Activated CD4-positive, alpha-beta memory T cell treated with anti-CD3 and anti-CD28 coated beads, Interleukin-2, amount 10 ng/mL, durations not matched to agents 7 days and 5 days (primary cell): ENCODE results near the gene LHX5. TPM values are rescaled to one million over a fixed set of nuclear protein-coding genes. Genes with fewer than 3 reads are reported as not detected.
"Not testable (repeated sequence)": the region's sequence is repeated elsewhere in the genome, so short reads cannot be mapped to it uniquely, and the experiment has no call there.

Source experiments
- CTCF ChIA-PET: fragments of 350-600 bp; sonication (Branson Sonifier 250); formaldehyde crosslinking; loops from one replicate; lab custom pipeline; 2021; ENCODE audit warnings: antibody characterized with exemption, inconsistent platforms; lab: Charles Lee
- POLR2A ChIA-PET: fragments of 350-600 bp; sonication (Branson Sonifier 250); formaldehyde crosslinking; loops from one replicate; lab custom pipeline; 2021; ENCODE audit warnings: antibody characterized with exemption; lab: Charles Lee
- DNase-seq: peaks from one replicate; pipeline ENCODE4 v3.0.0-alpha.2; 2020
- H3K27ac Mint-ChIP-seq: one replicate; pipeline ENCODE4 v1.8.0; 2021; ENCODE audit warnings: mild to moderate bottlenecking, mixed read lengths
- H3K27me3 Mint-ChIP-seq: one replicate; pipeline ENCODE4 v1.8.0; 2021; ENCODE audit warnings: mixed read lengths
- H3K36me3 Mint-ChIP-seq: one replicate; pipeline ENCODE4 v1.8.0; 2021; ENCODE audit warnings: low read depth, mixed read lengths
- H3K4me1 Mint-ChIP-seq: one replicate; pipeline ENCODE4 v1.8.0; 2021; ENCODE audit warnings: mixed read lengths
- H3K4me3 Mint-ChIP-seq: one replicate; pipeline ENCODE4 v1.8.0; 2021; ENCODE audit warnings: mild to moderate bottlenecking, mixed read lengths
- H3K9me3 Mint-ChIP-seq: one replicate; pipeline ENCODE4 v1.8.0; 2021; ENCODE audit warnings: mixed read lengths
- total RNA-seq, 2 experiments: library from RNA; stranded (reverse); gene quantifications; one replicate each; pipeline ENCODE4 v1.2.3, GENCODE V29; 2021

Gene LHX5
- total RNA-seq = not detected

DNA sequence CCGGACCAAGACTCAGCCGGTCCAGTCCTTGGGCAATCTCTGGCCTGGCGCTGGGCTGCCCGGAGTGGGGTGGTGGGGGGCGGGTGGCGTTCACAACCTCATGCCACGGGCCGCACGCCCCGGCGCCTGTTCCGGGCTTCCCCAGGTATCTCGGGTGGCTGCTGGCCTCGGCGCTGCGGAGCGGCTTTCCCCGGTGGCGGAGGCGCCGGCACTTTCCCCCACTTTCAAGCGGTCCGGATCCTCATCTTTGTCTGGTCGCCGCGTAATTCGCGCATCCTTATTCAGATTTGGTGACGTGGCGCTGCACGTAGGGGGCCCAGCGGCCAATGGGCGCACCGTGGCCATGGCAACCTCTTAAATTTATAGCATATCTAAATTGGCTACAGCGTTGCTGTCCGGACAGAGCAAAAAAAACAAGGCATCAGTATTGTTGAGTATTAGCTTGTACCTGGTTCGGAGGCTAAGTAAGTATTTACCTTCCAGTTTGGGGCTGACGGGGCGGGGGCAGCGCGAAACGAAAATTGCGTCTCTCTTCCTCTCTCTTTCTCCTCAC lies at the start of gene LHX5:
TSS of gene LHX5 (minus strand) at position 253 of the 553 bp plus-strand sequence. CDS start 373 bp downstream, outside the sequence.
- DNase-seq = no peak
- no peaks in the 10 kb centered on the region for H3K9me3 Mint-ChIP-seq
- H3K4me3 Mint-ChIP-seq = no peak within 1 kb of the TSS
- H3K36me3 Mint-ChIP-seq = no peaks in the 10 kb centered on the region
- peaks cover 82% of the 10 kb centered on the region for H3K27me3 Mint-ChIP-seq
- CTCF ChIA-PET = no interaction called here
- peaks cover 12% of the 10 kb centered on the region for H3K4me1 Mint-ChIP-seq
- H3K27ac Mint-ChIP-seq = no peak within 1 kb of the TSS
- POLR2A ChIA-PET = no interaction called here

- H3K9me3 Mint-ChIP-seq = no peaks in the 10 kb centered on the region
Measured at GRCh38 chr12:113519464-113520307, 48.0 kb upstream of the LHX5 start.

GRCh38 chr12:113515082-113515856 lies 43.6 kb upstream of the LHX5 start:
- Mint-ChIP-seq H3K27ac (no peak overlapping the region), H3K27me3 (peaks cover 42% of the 10 kb centered on the region), H3K9me3 (no peaks in the 10 kb centered on the region), H3K4me1 (no peaks in the 10 kb centered on the region), H3K4me3 (no peak overlapping the region), H3K36me3 (no peaks in the 10 kb centered on the region)
- CTCF ChIA-PET = no interaction called here
- POLR2A ChIA-PET = no interaction called here
- DNase-seq = no peak

More at GRCh38 chr12:113519464-113520307, 48.0 kb upstream of the LHX5 start:
- ChIA-PET POLR2A (no interaction called here), CTCF (no interaction called here)
- H3K4me1 Mint-ChIP-seq = no peaks in the 10 kb centered on the region
- H3K36me3 Mint-ChIP-seq = no peaks in the 10 kb centered on the region
- no peak for DNase-seq
- H3K4me3 Mint-ChIP-seq = no peak overlapping the region
- H3K27ac Mint-ChIP-seq = no peak overlapping the region
- peaks cover 50% of the 10 kb centered on the region for H3K27me3 Mint-ChIP-seq

- Mint-ChIP-seq H3K27ac (no peak overlapping the region), H3K9me3 (no peaks in the 10 kb centered on the region), H3K27me3 (peaks cover 45% of the 10 kb centered on the region), H3K4me3 (no peak overlapping the region), H3K36me3 (no peaks in the 10 kb centered on the region), H3K4me1 (no peaks in the 10 kb centered on the region)
- ChIA-PET POLR2A (no interaction called here), CTCF (no interaction called here)
- no peak for DNase-seq
Measured at GRCh38 chr12:113514602-113515001, 42.9 kb upstream of the LHX5 start.

DNA sequence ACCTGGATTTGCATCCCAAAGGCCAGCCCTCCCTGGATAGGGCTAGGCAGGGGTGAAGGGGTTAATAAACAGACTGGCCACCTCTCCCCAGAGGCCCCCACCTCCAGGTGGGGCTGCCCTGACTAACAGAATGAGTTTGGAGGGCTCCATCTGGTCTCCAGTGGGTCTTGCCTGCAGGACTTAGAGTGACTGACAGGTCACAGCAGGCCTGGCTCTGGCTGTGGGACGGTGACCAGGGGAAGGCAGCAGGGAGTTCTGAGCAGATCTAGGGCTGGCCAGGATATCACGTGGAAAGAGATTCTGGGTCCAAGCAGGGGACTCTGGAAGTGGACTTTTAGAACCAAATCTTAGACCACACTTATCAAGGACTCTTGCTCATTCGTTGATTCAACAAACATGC lies 40.9 kb upstream of the LHX5 start:
- ChIA-PET POLR2A (no interaction called here), CTCF (no interaction called here)
- Mint-ChIP-seq H3K9me3 (no peaks in the 10 kb centered on the region), H3K4me3 (no peak overlapping the region), H3K36me3 (no peaks in the 10 kb centered on the region), H3K27ac (no peak overlapping the region), H3K4me1 (no peaks in the 10 kb centered on the region), H3K27me3 (peaks cover 35% of the 10 kb centered on the region)
- no peak for DNase-seq

GRCh38 chr12:113506867-113507266 lies 35.2 kb upstream of the LHX5 start:
- peaks cover 6% of the 10 kb centered on the region for H3K27me3 Mint-ChIP-seq
- no peaks in the 10 kb centered on the region for H3K36me3 Mint-ChIP-seq
- CTCF ChIA-PET = no interaction called here
- H3K27ac Mint-ChIP-seq = no peak overlapping the region
- no peak for DNase-seq
- POLR2A ChIA-PET = no interaction called here
- H3K4me3 Mint-ChIP-seq = no peak overlapping the region
- no peaks in the 10 kb centered on the region for H3K4me1 Mint-ChIP-seq
- H3K9me3 Mint-ChIP-seq = no peaks in the 10 kb centered on the region

DNA sequence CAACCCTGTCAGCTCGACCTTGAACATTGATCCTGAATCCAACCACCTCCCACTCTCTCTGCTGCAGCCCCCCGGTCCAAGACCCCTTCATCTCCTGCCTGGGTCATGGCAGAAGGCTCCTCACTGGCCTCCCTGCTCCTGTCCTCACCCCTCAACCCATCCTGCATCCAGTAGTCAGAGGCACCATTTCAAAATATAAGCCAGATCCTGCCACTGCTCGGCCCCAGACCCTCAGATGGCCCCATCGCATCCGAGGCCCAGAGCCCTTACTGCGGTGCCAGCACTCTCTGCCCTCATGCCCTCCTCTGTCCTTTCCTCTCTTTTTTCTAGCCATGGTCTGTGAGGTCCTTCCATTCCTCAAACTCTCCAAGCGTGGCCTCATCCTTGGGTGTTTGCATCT lies 34.3 kb upstream of the LHX5 start:
- DNase-seq = no peak
- Mint-ChIP-seq H3K27ac (no peak overlapping the region), H3K36me3 (no peaks in the 10 kb centered on the region), H3K4me3 (no peak overlapping the region), H3K9me3 (no peaks in the 10 kb centered on the region), H3K4me1 (no peaks in the 10 kb centered on the region), H3K27me3 (peaks cover 9% of the 10 kb centered on the region)
- ChIA-PET CTCF (no interaction called here), POLR2A (no interaction called here)

- no peaks in the 10 kb centered on the region for H3K36me3 Mint-ChIP-seq
- H3K4me1 Mint-ChIP-seq = no peaks in the 10 kb centered on the region
- no peak overlapping the region for H3K27ac Mint-ChIP-seq
- no peak overlapping the region for H3K4me3 Mint-ChIP-seq
- H3K9me3 Mint-ChIP-seq = no peaks in the 10 kb centered on the region
- ChIA-PET CTCF (no interaction called here), POLR2A (no interaction called here)
- DNase-seq = no peak
- peaks cover 13% of the 10 kb centered on the region for H3K27me3 Mint-ChIP-seq
Measured at GRCh38 chr12:113504917-113505316, 33.2 kb upstream of the LHX5 start.

DNA sequence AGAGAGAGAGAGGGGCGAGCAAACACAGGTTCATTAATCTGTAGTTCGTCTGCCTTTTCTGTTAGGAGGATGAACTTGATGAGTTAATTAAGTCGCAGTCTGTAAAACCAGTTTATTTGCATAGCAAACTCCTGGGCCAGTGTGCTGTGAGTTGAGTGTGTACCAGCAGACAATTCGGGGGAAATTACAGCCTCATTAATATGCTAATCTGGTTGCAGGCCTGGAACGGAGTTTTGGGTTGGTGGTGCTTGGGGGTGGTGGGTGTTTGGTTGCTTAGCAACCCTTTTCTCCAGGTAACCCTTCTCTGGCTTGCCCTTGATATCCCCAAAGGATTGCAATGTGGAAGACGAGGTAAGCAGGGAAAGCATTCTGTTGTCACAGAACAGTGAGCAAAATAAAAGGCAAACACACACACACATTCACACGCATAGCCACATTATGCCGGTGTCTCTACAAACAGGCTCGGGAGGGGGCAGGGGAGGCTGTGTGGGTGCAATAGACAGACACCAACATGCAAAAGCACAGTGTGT lies 29.2 kb upstream of the LHX5 start:
- Mint-ChIP-seq H3K27ac (no peak overlapping the region), H3K27me3 (peaks cover 16% of the 10 kb centered on the region), H3K4me1 (no peaks in the 10 kb centered on the region), H3K36me3 (no peaks in the 10 kb centered on the region), H3K9me3 (no peaks in the 10 kb centered on the region), H3K4me3 (no peak overlapping the region)
- ChIA-PET POLR2A (no interaction called here), CTCF (no interaction called here)
- no peak for DNase-seq

- no peak for DNase-seq
- Mint-ChIP-seq H3K27me3 (peaks cover 16% of the 10 kb centered on the region), H3K36me3 (no peaks in the 10 kb centered on the region), H3K27ac (no peak overlapping the region), H3K4me1 (no peaks in the 10 kb centered on the region), H3K9me3 (no peaks in the 10 kb centered on the region), H3K4me3 (no peak overlapping the region)
- CTCF ChIA-PET = no interaction called here
- POLR2A ChIA-PET = no interaction called here
Measured at GRCh38 chr12:113500306-113500675, 28.6 kb upstream of the LHX5 start.

DNA sequence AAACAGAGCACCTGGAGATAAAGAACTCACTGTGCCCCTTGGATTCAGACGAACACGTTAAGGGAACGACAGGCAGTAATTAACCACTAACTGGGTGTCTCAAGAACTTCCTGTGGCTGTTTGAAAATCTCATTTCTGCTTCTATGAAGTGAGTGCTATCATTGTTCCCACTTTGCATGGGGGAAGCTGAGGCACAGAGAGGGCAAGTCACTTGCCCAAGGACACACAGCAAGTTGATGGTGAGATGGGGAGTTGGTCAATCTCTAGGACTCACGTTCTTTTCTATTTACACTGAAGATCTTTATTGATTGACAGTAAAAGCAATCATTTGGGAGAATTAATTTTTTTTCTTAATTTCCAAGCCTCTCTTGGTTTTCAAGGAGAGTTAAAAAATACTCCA lies 26.8 kb upstream of the LHX5 start:
- Mint-ChIP-seq H3K27ac (no peak overlapping the region), H3K9me3 (no peaks in the 10 kb centered on the region), H3K4me3 (no peak overlapping the region), H3K4me1 (no peaks in the 10 kb centered on the region), H3K36me3 (no peaks in the 10 kb centered on the region), H3K27me3 (peaks cover 16% of the 10 kb centered on the region)
- no peak for DNase-seq
- POLR2A ChIA-PET = interaction anchor here (0.7 kb wide), 1 partner anchor 16 kb away, joined by 3 read pairs; no protein-coding TSS in a partner anchor
- CTCF ChIA-PET = no interaction called here

GRCh38 chr12:113497693-113498092 lies 26.0 kb upstream of the LHX5 start:
- no peaks in the 10 kb centered on the region for H3K4me1 Mint-ChIP-seq
- ChIA-PET CTCF (no interaction called here), POLR2A (no interaction called here)
- no peaks in the 10 kb centered on the region for H3K9me3 Mint-ChIP-seq
- H3K27ac Mint-ChIP-seq = no peak overlapping the region
- DNase-seq = no peak
- peaks cover 16% of the 10 kb centered on the region for H3K27me3 Mint-ChIP-seq
- H3K36me3 Mint-ChIP-seq = no peaks in the 10 kb centered on the region
- H3K4me3 Mint-ChIP-seq = no peak overlapping the region

GRCh38 chr12:113495941-113496340 lies 24.3 kb upstream of the LHX5 start:
- DNase-seq, POLR2A ChIA-PET, H3K36me3 Mint-ChIP-seq, H3K4me3 Mint-ChIP-seq, H3K4me1 Mint-ChIP-seq, H3K9me3 Mint-ChIP-seq, CTCF ChIA-PET, H3K27ac Mint-ChIP-seq: not testable (repeated sequence)
- H3K27me3 Mint-ChIP-seq = peaks cover 12% of the 10 kb centered on the region
